Testis (tissue), 2 donors: ENCODE measurements around the gene CKAP4.

Experiments used
- CTCF ChIP-seq, 3 experiments: fragments of 450-650 bp in 2 of 3; fragments of 200-600 bp in 1 of 3; sonication (generic) in 1 of 3; IDR thresholded peaks; one replicate each; pipeline ENCODE4 v1.5.1; 2016 to 2019; ENCODE audit warnings: antibody characterized with exemption in 3 of 3, mild to moderate bottlenecking in 2 of 3, moderate library complexity in 1 of 3
- POLR2A ChIP-seq: fragments of 450-650 bp; IDR thresholded peaks from one replicate; pipeline ENCODE4 v1.6.1; 2017; ENCODE audit warnings: antibody characterized with exemption, mild to moderate bottlenecking, moderate library complexity

DNA sequence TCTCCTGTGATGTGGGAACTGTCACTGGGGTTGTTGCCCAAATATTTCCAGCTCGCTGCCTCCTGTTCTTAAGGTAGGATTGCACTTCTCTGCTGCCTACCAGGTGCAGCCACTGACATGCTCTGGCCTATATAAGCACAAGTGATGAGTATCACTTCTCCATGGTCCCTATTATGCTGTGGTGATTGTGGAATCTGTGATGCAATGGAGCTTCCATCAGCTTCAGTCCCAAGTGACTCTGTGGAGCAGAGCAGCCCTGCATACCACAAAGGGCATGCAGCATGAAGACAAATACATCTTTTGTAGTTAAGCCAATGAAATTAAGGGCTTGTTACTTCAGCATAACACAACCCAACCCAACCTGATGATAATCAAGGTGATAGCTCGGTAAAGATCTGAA is 43.5 kb downstream of the CKAP4 start:
- no peak for TF ChIP-seq CTCF (IDR thresholded peaks at IDR 0.05)
- TF ChIP-seq POLR2A = no peak
